ENCODE results near the gene ATOSB. TPM values are rescaled to one million over a fixed set of nuclear protein-coding genes. Genes with fewer than 3 reads are reported as not detected.

Gene ATOSB
- total RNA-seq, 1 experiment from 2014 or later = 10.2 TPM

- no TSS peak for BruUV-seq (replicated peaks)
- Histone ChIP-seq H3K9ac (ENCODE audit: low read length) (peak overlapping the region; percentile 76), H3K79me2 (ENCODE audit: insufficient read depth, low read length) (no peaks in the 10 kb centered on the region), H3K9me3 (ENCODE audit: control insufficient read depth in 1 of 2, insufficient read depth in 1 of 2, low read depth in 1 of 2, low read length in 2 of 2) (no peaks in the 10 kb centered on the region), H3K27me3 (ENCODE audit: insufficient read depth, low read length) (no peaks in the 10 kb centered on the region), H4K20me1 (ENCODE audit: insufficient read depth) (no peaks in the 10 kb centered on the region), H3K9me2 (ENCODE audit: insufficient read depth) (no peaks in the 10 kb centered on the region), H3K4me2 (ENCODE audit: low read length) (peak overlapping the region; percentile 88), H3K36me3 (ENCODE audit: control insufficient read depth in 1 of 2, insufficient read depth in 2 of 2, low read length in 2 of 2) (no peaks in the 10 kb centered on the region), H3K4me1 (ENCODE audit: control insufficient read depth in 1 of 2, insufficient read depth in 2 of 2, low read length in 2 of 2) (peaks cover 31 to 60% of the 10 kb centered on the region in 2 experiments), H2AFZ (ENCODE audit: low read depth, low read length, poor library complexity, severe bottlenecking) (no peak overlapping the region), H3K4me3 (replicated peaks in 1 of 2; ENCODE audit: low read depth in 1 of 2, low read length in 2 of 2) (peak overlapping the region; percentile 74 to 84), H3K27ac (ENCODE audit: low read depth, low read length) (peak overlapping the region; percentile 54)
- POLR2A ChIA-PET = interaction anchor here (1.0 to 2.0 kb wide), 3 partner anchors 8 to 39 kb away, joined by 4 to 11 read pairs (median 4); partner anchors contain the start of genes PIGO, STOML2 and VCP
- TF ChIP-seq YY1 (IDR thresholded peaks at IDR 0.05; ENCODE audit: extremely low read depth, insufficient replicate concordance, low read depth, low read length) = no peak
- TF ChIP-seq POLR2AphosphoS5 (IDR thresholded peaks at IDR 0.05; ENCODE audit: low read depth, low read length) = peak; percentile 47
- TF ChIP-seq ELF1 (IDR thresholded peaks at IDR 0.05; ENCODE audit: borderline replicate concordance, low read depth) = no peak
- no peak for TF ChIP-seq EGR1 (IDR thresholded peaks at IDR 0.05; ENCODE audit: low read depth)
- RAD21 ChIA-PET (ENCODE audit: low non-redundant PET in 1 of 2, low total read pairs in 2 of 2, uncharacterized antibody in 2 of 2, unreplicated experiment in 2 of 2) = no interaction called here
- DNase-seq (ENCODE audit: low read depth, low spot score) = peak; percentile 98
- ATAC-seq = peak; percentile 75
- CTCF ChIA-PET = interaction anchor here (1.1 to 2.0 kb wide), 4 partner anchors 15 to 493 kb away, joined by 3 to 7 read pairs (median 4); partner anchors contain the start of gene PIGO
- intact Hi-C loops (cut with micrococcal nuclease) = loop anchor here (2.0 to 10.0 kb wide), 2 partner anchors 38 to 544 kb away; partner anchors contain the start of genes CCDC107, RMRP, SIT1 and VCP
These were observed 4.4 kb downstream of the ATOSB start for GRCh38 chr9:35111001-35111933.

GRCh38 chr9:35110327-35110761 is 5.3 kb downstream of the ATOSB start:
- H3K4me3 ChIP-seq (replicated peaks in 1 of 2; ENCODE audit: low read depth in 1 of 2, low read length in 2 of 2) = peak overlapping the region; percentile 74 to 84
- ChIA-PET POLR2A (interaction anchor here (1.5 kb wide), 1 partner anchor 38 kb away, joined by 4 read pairs; the partner anchor contains the start of gene VCP), CTCF (interaction anchor here (1.2 kb wide), 1 partner anchor 14 kb away, joined by 4 read pairs; the partner anchor contains the start of gene PIGO), RAD21 (ENCODE audit: low non-redundant PET in 1 of 2, low total read pairs in 2 of 2, uncharacterized antibody in 2 of 2, unreplicated experiment in 2 of 2) (no interaction called here)
- H3K9me2 ChIP-seq (ENCODE audit: insufficient read depth) = no peaks in the 10 kb centered on the region
- H3K79me2 ChIP-seq (ENCODE audit: insufficient read depth, low read length) = no peaks in the 10 kb centered on the region
- H2AFZ ChIP-seq (ENCODE audit: low read depth, low read length, poor library complexity, severe bottlenecking) = no peak overlapping the region
- ATAC-seq (peak; percentile 13; the same call in 1 of the 2 replicates), DNase-seq (ENCODE audit: low read depth, low spot score) (no peak)
- no peaks in the 10 kb centered on the region for H4K20me1 ChIP-seq (ENCODE audit: insufficient read depth)
- H3K9me3 ChIP-seq (ENCODE audit: control insufficient read depth in 1 of 2, insufficient read depth in 1 of 2, low read depth in 1 of 2, low read length in 2 of 2) = no peaks in the 10 kb centered on the region
- peak overlapping the region; percentile 76 for H3K9ac ChIP-seq (ENCODE audit: low read length)
- no peak for TF ChIP-seq POLR2A (IDR thresholded peaks at IDR 0.05; ENCODE audit: borderline replicate concordance, extremely low read depth, insufficient read depth, insufficient read length)
- TF ChIP-seq POLR2AphosphoS5 (IDR thresholded peaks at IDR 0.05; ENCODE audit: low read depth, low read length) = 0 out of 2 replicates have a peak, but pooled peaks have one; percentile 12
- intact Hi-C loops (cut with micrococcal nuclease) = loop anchor here (2.0 to 10.0 kb wide), 2 partner anchors 38 to 544 kb away; partner anchors contain the start of genes CCDC107, RMRP, SIT1 and VCP
- no peaks in the 10 kb centered on the region for H3K27me3 ChIP-seq (ENCODE audit: insufficient read depth, low read length)
- H3K4me1 ChIP-seq (ENCODE audit: control insufficient read depth in 1 of 2, insufficient read depth in 2 of 2, low read length in 2 of 2) = peaks cover 30 to 50% of the 10 kb centered on the region in 2 experiments
- BruUV-seq (replicated peaks) = no TSS peak
- peak overlapping the region; percentile 51 for H3K27ac ChIP-seq (ENCODE audit: low read depth, low read length)
- H3K4me2 ChIP-seq (ENCODE audit: low read length) = peak overlapping the region; percentile 88
- no peaks in the 10 kb centered on the region for H3K36me3 ChIP-seq (ENCODE audit: control insufficient read depth in 1 of 2, insufficient read depth in 2 of 2, low read length in 2 of 2)

Data from HCT116 (cell line).